Measurements from ENCODE around the gene CRK. TPM values are rescaled to one million over a fixed set of nuclear protein-coding genes. Genes with fewer than 3 reads are reported as not detected.

Gene CRK
- total and polyA plus RNA-seq, 10 of the 15 experiments (the other 5 are each of a cell fraction or from before 2014, with no cell fraction given): 11.1 to 23.8 (median 20.5) TPM

GRCh38 chr17:1371893-1372590, 84.0 kb downstream of the CRK start (continued):
- TF ChIP-seq CUX1 (IDR thresholded peaks at IDR 0.05; ENCODE audit: insufficient replicate concordance, low read depth, low read length) (no peak), POLR2AphosphoS2 (IDR thresholded peaks at IDR 0.05; ENCODE audit: low read depth, low read length) (no peak)

Other genes starting within 250 kb of the CRK start
Only the 7 nearest of the 10 such genes appear.
- gene BHLHA9, start 185.8 kb downstream of the CRK start, total RNA-seq (2014; rRNA removed): not detected in 2 replicates
- not detected in 2 replicates for gene BHLHA9, start 185.8 kb downstream of the CRK start, total RNA-seq (2014; rRNA removed; fragmentation: Illumina TruSeq; extraction: Trizol)
- gene BHLHA9, start 185.8 kb downstream of the CRK start, total RNA-seq (2021): not detected in 2 replicates
- not detected in 2 replicates for gene BHLHA9, start 185.8 kb downstream of the CRK start, polyA plus RNA-seq (2011; rRNA removed)
- not detected in 2 replicates for gene BHLHA9, start 185.8 kb downstream of the CRK start, polyA plus RNA-seq (2014; fragmentation: Illumina TruSeq; extraction: Trizol)
- gene BHLHA9, start 185.8 kb downstream of the CRK start, polyA plus RNA-seq (2014; fragmentation: Nextera tagmentation; extraction: Ambion mirVana): not detected
- gene BHLHA9, start 185.8 kb downstream of the CRK start, polyA plus RNA-seq (2014; rRNA removed): not detected in 2 replicates
- gene BHLHA9, start 185.8 kb downstream of the CRK start, polyA plus RNA-seq (2016; fragmentation: Nextera tagmentation; extraction: Ambion mirVana): not detected
- gene TRARG1, start 176.6 kb downstream of the CRK start, total RNA-seq (2014; rRNA removed): not detected in 2 replicates
- gene TRARG1, start 176.6 kb downstream of the CRK start, total RNA-seq (2014; rRNA removed; fragmentation: Illumina TruSeq; extraction: Trizol): not detected in 2 replicates
- gene TRARG1, start 176.6 kb downstream of the CRK start, total RNA-seq (2021): not detected in 2 replicates
- gene TRARG1, start 176.6 kb downstream of the CRK start, polyA plus RNA-seq (2011; rRNA removed): not detected in 2 replicates
- not detected in 2 replicates for gene TRARG1, start 176.6 kb downstream of the CRK start, polyA plus RNA-seq (2014; fragmentation: Illumina TruSeq; extraction: Trizol)
- gene TRARG1, start 176.6 kb downstream of the CRK start, polyA plus RNA-seq (2014; fragmentation: Nextera tagmentation; extraction: Ambion mirVana): not detected
- not detected in 2 replicates for gene TRARG1, start 176.6 kb downstream of the CRK start, polyA plus RNA-seq (2014; rRNA removed)
- not detected for gene TRARG1, start 176.6 kb downstream of the CRK start, polyA plus RNA-seq (2016; fragmentation: Nextera tagmentation; extraction: Ambion mirVana)
- 189 and 192 TPM in 2 replicates for gene YWHAE, start 56.0 kb downstream of the CRK start, total RNA-seq (2014; rRNA removed)
- 250 and 257 TPM in 2 replicates for gene YWHAE, start 56.0 kb downstream of the CRK start, total RNA-seq (2014; rRNA removed; fragmentation: Illumina TruSeq; extraction: Trizol)
- 452 and 460 TPM in 2 replicates for gene YWHAE, start 56.0 kb downstream of the CRK start, total RNA-seq (2021)
- gene YWHAE, start 56.0 kb downstream of the CRK start, polyA plus RNA-seq (2011; rRNA removed): 651 and 809 TPM in 2 replicates
- 487 and 489 TPM in 2 replicates for gene YWHAE, start 56.0 kb downstream of the CRK start, polyA plus RNA-seq (2014; fragmentation: Illumina TruSeq; extraction: Trizol)
- 100 to 1,000 TPM; 369 to 425 TPM for gene YWHAE, start 56.0 kb downstream of the CRK start, polyA plus RNA-seq (2014; fragmentation: Nextera tagmentation; extraction: Ambion mirVana)
- gene YWHAE, start 56.0 kb downstream of the CRK start, polyA plus RNA-seq (2014; rRNA removed): 427 and 526 TPM in 2 replicates
- 100 to 1,000 TPM; 611 to 616 TPM for gene YWHAE, start 56.0 kb downstream of the CRK start, polyA plus RNA-seq (2016; fragmentation: Nextera tagmentation; extraction: Ambion mirVana)
- gene MYO1C, start 36.5 kb upstream of the CRK start, total RNA-seq (2014; rRNA removed): 32.4 and 40.4 TPM in 2 replicates
- 23.7 and 26.1 TPM in 2 replicates for gene MYO1C, start 36.5 kb upstream of the CRK start, total RNA-seq (2014; rRNA removed; fragmentation: Illumina TruSeq; extraction: Trizol)
- 92.0 and 93.4 TPM in 2 replicates for gene MYO1C, start 36.5 kb upstream of the CRK start, total RNA-seq (2021)
- 26.0 and 54.0 TPM in 2 replicates for gene MYO1C, start 36.5 kb upstream of the CRK start, polyA plus RNA-seq (2011; rRNA removed)
- gene MYO1C, start 36.5 kb upstream of the CRK start, polyA plus RNA-seq (2014; fragmentation: Illumina TruSeq; extraction: Trizol): 26.3 and 39.5 TPM in 2 replicates
- 1 to 10 TPM; 1.2 to 3.6 TPM for gene MYO1C, start 36.5 kb upstream of the CRK start, polyA plus RNA-seq (2014; fragmentation: Nextera tagmentation; extraction: Ambion mirVana)
- gene MYO1C, start 36.5 kb upstream of the CRK start, polyA plus RNA-seq (2014; rRNA removed): 51.1 and 59.3 TPM in 2 replicates
- gene MYO1C, start 36.5 kb upstream of the CRK start, polyA plus RNA-seq (2016; fragmentation: Nextera tagmentation; extraction: Ambion mirVana): 10 to 100 TPM; 32.1 to 33.6 TPM
- 28.9 and 33.9 TPM in 2 replicates for gene INPP5K, start 60.4 kb upstream of the CRK start, total RNA-seq (2014; rRNA removed)
- 11.1 and 11.7 TPM in 2 replicates for gene INPP5K, start 60.4 kb upstream of the CRK start, total RNA-seq (2014; rRNA removed; fragmentation: Illumina TruSeq; extraction: Trizol)
- 20.5 and 23.1 TPM in 2 replicates for gene INPP5K, start 60.4 kb upstream of the CRK start, total RNA-seq (2021)
- gene INPP5K, start 60.4 kb upstream of the CRK start, polyA plus RNA-seq (2011; rRNA removed): 22.4 and 29.0 TPM in 2 replicates
- 16.3 and 16.4 TPM in 2 replicates for gene INPP5K, start 60.4 kb upstream of the CRK start, polyA plus RNA-seq (2014; fragmentation: Illumina TruSeq; extraction: Trizol)
- gene INPP5K, start 60.4 kb upstream of the CRK start, polyA plus RNA-seq (2014; fragmentation: Nextera tagmentation; extraction: Ambion mirVana): 1 to 10 TPM in 1 of 2 experiments, under 1 TPM in 1; 0.58 to 1.5 TPM
- gene INPP5K, start 60.4 kb upstream of the CRK start, polyA plus RNA-seq (2014; rRNA removed): 38.9 and 41.2 TPM in 2 replicates
- gene INPP5K, start 60.4 kb upstream of the CRK start, polyA plus RNA-seq (2016; fragmentation: Nextera tagmentation; extraction: Ambion mirVana): 10 to 100 TPM; 23.6 to 26.7 TPM
- gene PITPNA, start 106.6 kb upstream of the CRK start, total RNA-seq (2014; rRNA removed): 24.6 and 24.8 TPM in 2 replicates
- 19.7 and 21.0 TPM in 2 replicates for gene PITPNA, start 106.6 kb upstream of the CRK start, total RNA-seq (2014; rRNA removed; fragmentation: Illumina TruSeq; extraction: Trizol)
- gene PITPNA, start 106.6 kb upstream of the CRK start, total RNA-seq (2021): 62.8 and 65.4 TPM in 2 replicates
- gene PITPNA, start 106.6 kb upstream of the CRK start, polyA plus RNA-seq (2011; rRNA removed): 45.6 and 58.4 TPM in 2 replicates
- 67.3 and 88.1 TPM in 2 replicates for gene PITPNA, start 106.6 kb upstream of the CRK start, polyA plus RNA-seq (2014; fragmentation: Illumina TruSeq; extraction: Trizol)
- 10 to 100 TPM; 11.0 to 14.6 TPM for gene PITPNA, start 106.6 kb upstream of the CRK start, polyA plus RNA-seq (2014; fragmentation: Nextera tagmentation; extraction: Ambion mirVana)
- 50.4 and 51.8 TPM in 2 replicates for gene PITPNA, start 106.6 kb upstream of the CRK start, polyA plus RNA-seq (2014; rRNA removed)
- gene PITPNA, start 106.6 kb upstream of the CRK start, polyA plus RNA-seq (2016; fragmentation: Nextera tagmentation; extraction: Ambion mirVana): 10 to 100 TPM in 1 of 2 experiments, 1 to 10 TPM in 1; 5.2 to 41.7 TPM
- gene SLC43A2, start 172.6 kb upstream of the CRK start, total RNA-seq (2014; rRNA removed): 9.4 and 11.6 TPM in 2 replicates
- gene SLC43A2, start 172.6 kb upstream of the CRK start, total RNA-seq (2014; rRNA removed; fragmentation: Illumina TruSeq; extraction: Trizol): 3.5 and 4.7 TPM in 2 replicates
- gene SLC43A2, start 172.6 kb upstream of the CRK start, total RNA-seq (2021): 14.0 and 14.1 TPM in 2 replicates
- gene SLC43A2, start 172.6 kb upstream of the CRK start, polyA plus RNA-seq (2011; rRNA removed): 1.7 and 2.9 TPM in 2 replicates
- 1.6 and 3.9 TPM in 2 replicates for gene SLC43A2, start 172.6 kb upstream of the CRK start, polyA plus RNA-seq (2014; fragmentation: Illumina TruSeq; extraction: Trizol)
- gene SLC43A2, start 172.6 kb upstream of the CRK start, polyA plus RNA-seq (2014; fragmentation: Nextera tagmentation; extraction: Ambion mirVana): under 1 TPM; 0.03 to 0.13 TPM
- gene SLC43A2, start 172.6 kb upstream of the CRK start, polyA plus RNA-seq (2014; rRNA removed): 12.3 and 12.6 TPM in 2 replicates
- gene SLC43A2, start 172.6 kb upstream of the CRK start, polyA plus RNA-seq (2016; fragmentation: Nextera tagmentation; extraction: Ambion mirVana): 1 to 10 TPM; 6.7 to 7.4 TPM